Epithelial cell of esophagus (primary cell): Measurements from ENCODE around the gene CLCNKA.
"Not testable (repeated sequence)": the region's sequence is repeated elsewhere in the genome, so short reads cannot be mapped to it uniquely, and the experiment has no call there.

Experiments used
- DNase-seq: peaks from one replicate; pipeline ENCODE4 v3.0.0; 2010; ENCODE audit warnings: low read depth
- H3K4me3 ChIP-seq: 2 replicates; pipeline ENCODE4 v1.5.1; 2011; ENCODE audit warnings: mild to moderate bottlenecking, low read length, control low read depth
- CTCF ChIP-seq: IDR thresholded peaks from 2 replicates; pipeline ENCODE4 v1.5.1; 2011; ENCODE audit warnings: low read depth, mild to moderate bottlenecking, low read length, control low read depth, inconsistent platforms; ENCODE audit not compliant: insufficient read depth; ENCODE audit errors: missing control alignments

The CLCNKA gene

GRCh38 chr1:16055613-16056520 is 34.0 kb downstream of the CLCNKA start:
- peak; percentile 91 for DNase-seq
- TF ChIP-seq CTCF: peak; percentile 96
- H3K4me3 ChIP-seq: no peak overlapping the region

- not testable (repeated sequence) for DNase-seq, H3K4me3 ChIP-seq
These were observed 34.7 kb downstream of the CLCNKA start for GRCh38 chr1:16056521-16056912.

GRCh38 chr1:16057314-16057915 is 35.6 kb downstream of the CLCNKA start:
- not testable (repeated sequence) for DNase-seq, H3K4me3 ChIP-seq

- not testable (repeated sequence) for H3K4me3 ChIP-seq, DNase-seq
These were observed 36.7 kb downstream of the CLCNKA start for GRCh38 chr1:16058394-16059120.

GRCh38 chr1:16061266-16061665 is 39.4 kb downstream of the CLCNKA start:
- peak; percentile 13 for DNase-seq
- H3K4me3 ChIP-seq: no peak overlapping the region
- TF ChIP-seq CTCF: no peak

- not testable (repeated sequence) for H3K4me3 ChIP-seq, DNase-seq
These were observed 40.3 kb downstream of the CLCNKA start for GRCh38 chr1:16061989-16062686.

GRCh38 chr1:16062687-16063075 is 40.8 kb downstream of the CLCNKA start:
- not testable (repeated sequence) for H3K4me3 ChIP-seq, DNase-seq

- no peak for TF ChIP-seq CTCF
- H3K4me3 ChIP-seq: no peak overlapping the region
- DNase-seq: no peak
These were observed 41.5 kb downstream of the CLCNKA start for GRCh38 chr1:16063226-16063829.

GRCh38 chr1:16063921-16064320 is 42.1 kb downstream of the CLCNKA start:
- no peak for TF ChIP-seq CTCF
- no peak for DNase-seq
- H3K4me3 ChIP-seq: no peak overlapping the region
